HCT116 (cell line): Measurements from ENCODE around the gene POLR3H. TPM values are rescaled to one million over a fixed set of nuclear protein-coding genes. Genes with fewer than 3 reads are reported as not detected.

Experiments
- ATAC-seq: fragments of 200-7000 bp; cut with Tn5 transposase; 2 replicates; pipeline ENCODE4 v1.9.1; 2020; ENCODE audit warnings: mild to moderate bottlenecking, moderate library complexity
- BruUV-seq: library from RNA; stranded (reverse); fragments of 400-500 nt; replicated peaks from 2 replicates; lab custom pipeline; 2021; lab: Mats Ljungman, UMichigan
- CTCF ChIA-PET: fragments of 300-600 bp; sonication (Branson Sonifier 250); formaldehyde crosslinking; loops from one replicate; lab custom pipeline; 2021; ENCODE audit warnings: antibody characterized with exemption; lab: Charles Lee
- POLR2A ChIA-PET: fragments of 300-600, 350-600 bp; sonication (Branson Sonifier 250); formaldehyde crosslinking; loops from one replicate; lab custom pipeline; 2021; ENCODE audit warnings: antibody characterized with exemption; lab: Charles Lee
- RAD21 ChIA-PET, 2 experiments: fragments of 300-600 bp; sonication (Branson Sonifier 250); formaldehyde crosslinking; loops; one replicate each; lab custom pipeline; 2023; ENCODE audit warnings: low total read pairs in 2 of 2; ENCODE audit not compliant: uncharacterized antibody in 2 of 2, unreplicated experiment in 2 of 2, low non-redundant PET in 1 of 2; lab: Charles Lee
- DNase-seq: peaks from one replicate; pipeline ENCODE4 v3.0.0-alpha.2; 2010; ENCODE audit warnings: low read depth, low spot score
- H2AFZ ChIP-seq: fragments of 200-600 bp; shearing (Covaris generic), sonication (generic); 2 replicates; pipeline ENCODE4 v1.6.1; 2017; ENCODE audit warnings: low read depth, mixed run types, mixed read lengths, antibody characterized with exemption, low read length; ENCODE audit not compliant: poor library complexity, severe bottlenecking
- H3K27ac ChIP-seq: 2 replicates; pipeline ENCODE4 v1.5.1; 2012; ENCODE audit warnings: low read depth, low read length
- H3K27me3 ChIP-seq: fragments of 200-600 bp; sonication (generic); 2 replicates; pipeline ENCODE4 v1.6.1; 2016; ENCODE audit warnings: mixed run types, low read length, mixed read lengths; ENCODE audit not compliant: insufficient read depth
- H3K36me3 ChIP-seq, 2 experiments: fragments of 200-500 bp in 1 of 2; fragments of 200-600 bp in 1 of 2; sonication (Bioruptor generic) in 1 of 2; sonication (generic) in 1 of 2; 2 replicates each; pipeline versions ENCODE4 v1.5.1 to v1.6.1; 2014 to 2016; ENCODE audit warnings: low read length in 2 of 2, inconsistent platforms in 1 of 2, mixed read lengths in 1 of 2, mixed run types in 1 of 2; ENCODE audit not compliant: insufficient read depth in 2 of 2, control insufficient read depth in 1 of 2
- H3K4me1 ChIP-seq, 2 experiments: fragments of 200-600 bp in 1 of 2; sonication (generic) in 1 of 2; 2 replicates each; pipeline versions ENCODE4 v1.5.1 to v1.6.1; 2012 to 2017; ENCODE audit warnings: low read length in 2 of 2, inconsistent platforms in 1 of 2, mild to moderate bottlenecking in 1 of 2, mixed read lengths in 1 of 2, mixed run types in 1 of 2, moderate library complexity in 1 of 2; ENCODE audit not compliant: insufficient read depth in 2 of 2, control insufficient read depth in 1 of 2
- H3K4me2 ChIP-seq: fragments of 200-600 bp; sonication (generic); 2 replicates; pipeline ENCODE4 v1.6.1; 2017; ENCODE audit warnings: mixed run types, low read length, mixed read lengths
- H3K4me3 ChIP-seq, 2 experiments: fragments of 200-600 bp in 1 of 2; sonication (generic) in 1 of 2; replicated peaks in 1 of 2; 2 replicates each; pipeline ENCODE4 v1.5.1; 2011 to 2016; ENCODE audit warnings: low read length in 2 of 2, control low read depth in 1 of 2, low read depth in 1 of 2, mild to moderate bottlenecking in 1 of 2, mixed read lengths in 1 of 2, mixed run types in 1 of 2
- H3K79me2 ChIP-seq: fragments of 200-600 bp; sonication (generic); 2 replicates; pipeline ENCODE4 v1.6.1; 2017; ENCODE audit warnings: mild to moderate bottlenecking, mixed run types, low read length, moderate library complexity, mixed read lengths; ENCODE audit not compliant: insufficient read depth
- H3K9ac ChIP-seq: fragments of 200-600 bp; sonication (generic); 2 replicates; pipeline ENCODE4 v1.6.1; 2016; ENCODE audit warnings: low read length, mixed read lengths
- H3K9me2 ChIP-seq: fragments of 200-600 bp; sonication (generic), shearing (Covaris generic); 2 replicates; pipeline ENCODE4 v1.6.1; 2017; ENCODE audit warnings: mixed run types, mild to moderate bottlenecking, moderate library complexity; ENCODE audit not compliant: insufficient read depth
- H3K9me3 ChIP-seq, 2 experiments: fragments of 200-500 bp in 1 of 2; fragments of 200-600 bp in 1 of 2; sonication (Bioruptor generic) in 1 of 2; sonication (generic) in 1 of 2; 2 replicates each; pipeline ENCODE4 v1.6.1; 2014 to 2017; ENCODE audit warnings: low read length in 2 of 2, mixed read lengths in 2 of 2, inconsistent platforms in 1 of 2, low read depth in 1 of 2, mild to moderate bottlenecking in 1 of 2, mixed run types in 1 of 2, moderate library complexity in 1 of 2; ENCODE audit not compliant: control insufficient read depth in 1 of 2, insufficient read depth in 1 of 2
- H4K20me1 ChIP-seq: fragments of 200-600 bp; sonication (generic), shearing (Covaris generic); 2 replicates; pipeline ENCODE4 v1.6.1; 2017; ENCODE audit warnings: mixed run types, mild to moderate bottlenecking, moderate library complexity; ENCODE audit not compliant: insufficient read depth
- CTCF ChIP-seq, 3 experiments: fragments of 200-600 bp in 1 of 3; sonication (generic) in 1 of 3; IDR thresholded peaks in 2 of 3; conservative IDR thresholded peaks in 1 of 3; 2 replicates each; pipeline ENCODE4 v1.5.1; 2012 to 2017; ENCODE audit warnings: low read depth in 2 of 3, low read length in 2 of 3, antibody characterized with exemption in 1 of 3, borderline replicate concordance in 1 of 3, control low read depth in 1 of 3, mild to moderate bottlenecking in 1 of 3, mixed read lengths in 1 of 3, mixed run types in 1 of 3, moderate library complexity in 1 of 3; ENCODE audit not compliant: insufficient read depth in 1 of 3
- JUND ChIP-seq: IDR thresholded peaks from 2 replicates; pipeline ENCODE4 v1.6.1; 2012
- SRF ChIP-seq: IDR thresholded peaks from 2 replicates; pipeline ENCODE4 v1.6.1; 2012; ENCODE audit warnings: low read depth
- TCF7L2 ChIP-seq: IDR thresholded peaks from 2 replicates; pipeline ENCODE4 v1.7.0; 2011; ENCODE audit warnings: borderline replicate concordance, inconsistent platforms; ENCODE audit not compliant: insufficient read depth, insufficient read length; ENCODE audit errors: extremely low read depth
- YY1 ChIP-seq: IDR thresholded peaks from 2 replicates; pipeline ENCODE4 v1.6.1; 2011; ENCODE audit warnings: low read length, low read depth, moderate library complexity, mild to moderate bottlenecking; ENCODE audit not compliant: insufficient replicate concordance; ENCODE audit errors: extremely low read depth
- ZFX ChIP-seq: fragments of 450-650 bp; IDR thresholded peaks from 2 replicates; pipeline ENCODE4 v1.6.1; 2017
- intact Hi-C: fragments of 100-400 bp; cut with micrococcal nuclease; formaldehyde crosslinking; loops from 2 replicates; pipeline ENCODE4 v1.10.0; 2022
- total RNA-seq: library from RNA; stranded (reverse); gene quantifications from one replicate; pipeline ENCODE4 v1.2.1, GENCODE V29; 2021; ENCODE audit not compliant: unreplicated experiment

The POLR3H gene
- total RNA-seq, 1 experiment from 2014 or later: 62.1 TPM

DNA sequence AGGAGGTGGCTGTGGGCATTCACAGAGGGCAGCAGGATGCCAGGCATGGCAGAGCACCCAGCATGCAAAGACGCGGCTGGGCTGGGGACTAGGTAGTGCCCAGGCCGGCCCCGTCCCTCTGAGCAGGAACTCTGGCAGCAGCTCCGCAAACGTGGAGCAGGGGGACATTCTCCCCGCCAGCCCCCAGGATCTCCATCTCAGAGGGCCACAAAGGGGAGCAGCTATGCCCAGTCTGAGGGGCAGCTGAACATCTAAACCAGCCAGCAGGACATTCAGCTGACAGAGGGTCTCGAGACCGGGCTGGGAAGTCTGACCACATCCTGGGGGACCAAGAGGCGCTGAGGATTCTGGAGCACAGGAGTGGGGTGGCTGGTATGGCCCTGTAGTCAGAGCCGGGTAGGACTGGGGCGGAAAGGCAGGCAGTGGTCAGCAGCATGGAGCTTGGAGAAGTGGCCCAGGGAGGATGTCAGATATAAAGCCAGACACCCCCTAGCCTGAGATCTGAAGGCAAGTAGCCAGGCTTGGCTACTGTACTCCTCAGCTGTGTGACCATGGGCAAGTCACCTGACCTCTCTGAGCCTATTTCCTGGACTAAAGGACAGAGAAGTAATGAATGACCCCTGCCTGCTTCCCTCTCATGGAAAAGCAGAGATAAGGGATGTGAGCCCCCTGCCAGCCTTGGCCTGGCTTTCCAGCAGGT, 35.2 kb upstream of the POLR3H start:
- Histone ChIP-seq H3K4me3 (no peak overlapping the region), H3K9me3 (no peaks in the 10 kb centered on the region), H3K4me2 (no peak overlapping the region), H3K9ac (no peak overlapping the region), H3K36me3 (0 out of 4 replicates have a peak, but pooled peaks cover 2 to 11% of the 10 kb centered on the region in 2 experiments), H4K20me1 (no peaks in the 10 kb centered on the region), H3K4me1 (no peaks in the 10 kb centered on the region), H3K27me3 (no peaks in the 10 kb centered on the region), H3K79me2 (no peaks in the 10 kb centered on the region), H3K9me2 (no peaks in the 10 kb centered on the region), H2AFZ (no peak overlapping the region), H3K27ac (no peak overlapping the region)
- DNase-seq (no peak), ATAC-seq (no peak)
- BruUV-seq: no TSS peak
- ChIA-PET POLR2A (interaction anchor here (2.1 kb wide), 1 partner anchor 10 kb away, joined by 10 read pairs; the partner anchor contains the start of gene PMM1), CTCF (interaction anchor here (0.6 kb wide), 1 partner anchor 365 kb away, joined by 6 read pairs; no protein-coding TSS in a partner anchor), RAD21 (no interaction called here)
- TF ChIP-seq CTCF (IDR thresholded peaks at IDR 0.05 in 2 of 3, conservative IDR thresholded peaks at IDR 0.05 in 1 of 3; ENCODE audit: borderline replicate concordance in 1 of 3, insufficient read depth in 1 of 3, low read depth in 2 of 3, low read length in 2 of 3) (no peak), SRF (no peak), JUND (no peak), ZFX (no peak)
- intact Hi-C loops: no loop called here

GRCh38 chr22:41578818-41579217, 34.5 kb upstream of the POLR3H start:
- Histone ChIP-seq H2AFZ (no peak overlapping the region), H3K9me2 (no peaks in the 10 kb centered on the region), H3K4me2 (no peak overlapping the region), H3K36me3 (0 out of 4 replicates have a peak, but pooled peaks cover 2 to 11% of the 10 kb centered on the region in 2 experiments), H3K9ac (no peak overlapping the region), H3K4me3 (no peak overlapping the region), H4K20me1 (no peaks in the 10 kb centered on the region), H3K27me3 (no peaks in the 10 kb centered on the region), H3K27ac (no peak overlapping the region), H3K79me2 (no peaks in the 10 kb centered on the region), H3K4me1 (no peaks in the 10 kb centered on the region), H3K9me3 (no peaks in the 10 kb centered on the region)
- ATAC-seq: no peak
- POLR2A ChIA-PET: interaction anchor here (2.1 kb wide), 1 partner anchor 11 kb away, joined by 10 read pairs; the partner anchor contains the start of gene PMM1
- no TSS peak for BruUV-seq
- intact Hi-C loops: no loop called here
- no peak for DNase-seq
- TF ChIP-seq YY1 (no peak), ZFX (no peak), TCF7L2 (no peak)
- RAD21 ChIA-PET: no interaction called here
- CTCF ChIA-PET: interaction anchor here (0.6 kb wide), 1 partner anchor 365 kb away, joined by 6 read pairs; no protein-coding TSS in a partner anchor
